ENCODE measurements around the gene SLCO2B1.

The SLCO2B1 gene

DNA sequence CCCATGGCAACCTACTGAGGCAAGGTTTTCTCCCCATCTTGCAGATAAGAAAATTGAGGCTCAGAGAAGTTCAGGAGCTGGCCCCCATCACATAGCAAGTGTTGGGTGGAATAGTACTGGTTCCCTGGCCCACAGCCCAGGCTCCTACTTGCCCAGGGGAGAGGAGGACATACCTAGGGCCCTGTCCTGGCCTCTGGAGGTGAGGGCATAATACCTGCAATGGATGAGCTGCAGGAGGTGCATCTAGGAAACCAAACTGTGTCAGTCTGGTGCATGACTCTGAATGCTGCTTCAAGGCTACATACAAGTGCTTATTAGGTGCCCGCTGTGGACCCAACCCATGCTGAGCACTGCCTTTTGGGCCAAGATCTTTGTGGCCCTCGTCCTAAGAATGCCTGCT is 49.6 kb downstream of the SLCO2B1 start:
- Mint-ChIP-seq H3K4me1 (no peaks in the 10 kb centered on the region), H3K9me3 (no peaks in the 10 kb centered on the region), H3K27me3 (peaks cover 11 to 12% of the 10 kb centered on the region in 2 donors), H3K27ac (no peak overlapping the region), H3K4me3 (no peak overlapping the region), H3K36me3 (no peaks in the 10 kb centered on the region)
- ATAC-seq (replicated peaks) (no peak), DNase-seq (no peak)

DNA sequence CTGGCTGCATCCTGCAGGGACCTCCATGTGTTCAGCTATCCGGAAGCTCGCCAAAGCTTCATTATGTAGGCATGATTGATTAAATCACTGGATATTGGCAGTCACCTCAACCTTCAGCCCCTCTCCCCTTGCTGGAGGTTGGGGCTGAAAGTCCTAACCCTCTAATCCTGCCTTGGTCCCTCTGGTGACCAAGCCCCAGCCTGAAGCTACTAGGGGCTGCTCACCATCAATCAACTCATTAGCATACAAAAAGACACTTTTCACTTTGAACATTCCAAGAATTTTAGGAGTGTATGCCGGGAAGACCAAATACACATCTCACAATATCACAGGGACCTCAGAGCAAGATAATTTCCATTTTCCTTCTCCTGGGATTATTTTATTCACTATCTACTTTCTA is 50.9 kb downstream of the SLCO2B1 start:
- Mint-ChIP-seq H3K4me1 (no peaks in the 10 kb centered on the region), H3K27ac (no peak overlapping the region), H3K36me3 (no peaks in the 10 kb centered on the region), H3K4me3 (no peak overlapping the region), H3K9me3 (no peaks in the 10 kb centered on the region), H3K27me3 (peaks cover 13 to 18% of the 10 kb centered on the region in 2 donors)
- DNase-seq (no peak), ATAC-seq (replicated peaks) (no peak)

- no peaks in the 10 kb centered on the region for H3K4me1 Mint-ChIP-seq
These were observed 51.3 kb downstream of the SLCO2B1 start for GRCh38 chr11:75202195-75202594.

DNA sequence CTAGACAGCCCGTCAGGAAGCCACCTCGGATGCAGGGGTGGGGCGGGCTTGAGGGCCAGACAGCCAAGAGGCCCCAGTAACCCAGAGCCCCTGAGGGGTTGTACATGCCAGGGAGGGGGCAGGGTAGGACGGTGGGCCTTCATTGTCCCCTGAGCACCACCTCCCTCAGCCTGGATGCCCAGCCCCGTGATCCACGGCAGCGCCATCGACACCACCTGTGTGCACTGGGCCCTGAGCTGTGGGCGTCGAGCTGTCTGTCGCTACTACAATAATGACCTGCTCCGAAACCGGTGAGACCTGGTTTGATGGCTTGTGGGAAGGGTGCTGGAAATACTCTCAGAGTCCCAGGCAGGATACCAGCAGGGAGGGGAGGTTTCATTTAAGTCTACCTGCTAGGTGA is 52.2 kb downstream of the SLCO2B1 start:
- Mint-ChIP-seq H3K27me3 (peaks cover 13 to 23% of the 10 kb centered on the region in 2 donors), H3K36me3 (no peaks in the 10 kb centered on the region), H3K9me3 (no peaks in the 10 kb centered on the region), H3K27ac (no peak overlapping the region), H3K4me1 (no peaks in the 10 kb centered on the region), H3K4me3 (no peak overlapping the region)
- DNase-seq = no peak
- no peak for ATAC-seq (replicated peaks)

More at GRCh38 chr11:75202195-75202594, 51.3 kb downstream of the SLCO2B1 start:
- H3K36me3 Mint-ChIP-seq = no peaks in the 10 kb centered on the region
- no peak overlapping the region for H3K4me3 Mint-ChIP-seq
- no peak for DNase-seq
- no peaks in the 10 kb centered on the region for H3K9me3 Mint-ChIP-seq
- ATAC-seq (replicated peaks) = no peak
- no peak overlapping the region for H3K27ac Mint-ChIP-seq
- peaks cover 13 to 22% of the 10 kb centered on the region in 2 donors for H3K27me3 Mint-ChIP-seq

DNA sequence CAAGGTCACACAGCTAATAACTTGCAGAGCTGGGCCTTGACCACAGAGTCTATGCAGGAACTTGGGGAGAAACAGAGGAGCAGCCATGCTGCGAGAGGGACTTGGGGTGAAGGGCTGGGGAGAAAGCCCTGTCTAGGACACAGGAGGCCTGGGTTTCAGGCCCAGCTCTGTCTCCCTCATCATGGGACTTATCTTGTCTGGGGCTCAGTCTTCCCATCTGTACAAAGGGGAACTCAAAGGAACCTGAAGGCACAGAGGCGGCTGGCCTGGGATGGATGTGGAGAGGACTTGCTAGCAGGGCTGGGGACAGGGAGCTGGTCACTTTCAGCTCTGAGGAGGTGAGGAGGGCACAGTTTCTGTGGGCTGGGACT is 52.7 kb downstream of the SLCO2B1 start:
- no peaks in the 10 kb centered on the region for H3K4me1 Mint-ChIP-seq
- DNase-seq (no peak), ATAC-seq (replicated peaks) (no peak)
- H3K27me3 Mint-ChIP-seq = peaks cover 13 to 23% of the 10 kb centered on the region in 2 donors
- H3K36me3 Mint-ChIP-seq = no peaks in the 10 kb centered on the region
- H3K4me3 Mint-ChIP-seq = no peak overlapping the region
- H3K27ac Mint-ChIP-seq = no peak overlapping the region
- H3K9me3 Mint-ChIP-seq = no peaks in the 10 kb centered on the region

- no peak for DNase-seq
- ATAC-seq (replicated peaks) = no peak
- H3K36me3 Mint-ChIP-seq = no peaks in the 10 kb centered on the region
- no peaks in the 10 kb centered on the region for H3K4me1 Mint-ChIP-seq
- H3K9me3 Mint-ChIP-seq = no peaks in the 10 kb centered on the region
- peaks cover 13 to 23% of the 10 kb centered on the region in 2 donors for H3K27me3 Mint-ChIP-seq
- H3K27ac Mint-ChIP-seq = no peak overlapping the region
- H3K4me3 Mint-ChIP-seq = no peak overlapping the region
These were observed 53.2 kb downstream of the SLCO2B1 start for GRCh38 chr11:75204012-75204674.

DNA sequence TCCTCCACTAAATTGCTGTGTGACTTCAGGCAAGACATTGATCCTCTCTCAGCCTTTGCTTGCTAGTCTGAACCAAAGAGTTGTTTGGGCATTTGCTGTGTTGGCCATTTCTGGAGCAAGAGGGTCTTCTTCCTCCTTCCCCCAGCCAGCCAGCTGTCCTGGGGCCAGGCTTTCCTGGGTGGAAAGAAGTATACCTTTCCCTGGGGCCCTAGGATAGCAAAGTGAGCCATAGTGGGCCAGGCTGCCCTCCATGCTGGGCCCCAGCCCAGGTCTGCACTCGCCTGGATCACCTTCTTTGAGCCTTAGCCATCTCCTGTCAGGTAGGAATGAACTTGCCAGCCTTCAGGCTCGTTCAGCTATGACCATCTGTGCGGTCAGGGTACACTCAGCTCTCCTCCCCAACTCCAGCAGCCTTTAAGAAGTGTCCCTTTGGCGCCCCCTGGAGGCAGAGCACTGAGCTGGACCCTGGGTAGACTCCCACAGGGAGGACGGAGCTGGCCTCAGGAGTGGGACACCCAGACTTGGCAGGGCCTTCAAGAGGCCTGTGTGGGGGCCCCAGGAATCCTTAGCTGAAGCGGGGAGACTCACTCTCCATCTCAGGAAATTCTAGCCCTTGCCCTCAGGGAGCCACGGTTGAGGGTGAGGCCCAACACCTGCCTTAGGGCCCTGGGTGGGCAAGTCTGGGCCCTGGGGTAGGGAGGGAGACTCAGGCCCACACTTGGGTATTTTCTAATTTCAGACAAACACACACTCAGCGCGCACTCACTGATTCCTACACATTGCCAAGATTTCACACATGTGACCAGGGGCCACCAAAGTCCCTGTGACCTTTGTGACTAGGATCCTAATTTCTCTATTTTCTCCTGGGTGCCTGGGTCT is 54.0 kb downstream of the SLCO2B1 start:
- peaks cover 13 to 23% of the 10 kb centered on the region in 2 donors for H3K27me3 Mint-ChIP-seq
- no peak overlapping the region for H3K4me3 Mint-ChIP-seq
- no peaks in the 10 kb centered on the region for H3K36me3 Mint-ChIP-seq
- no peak overlapping the region for H3K27ac Mint-ChIP-seq
- DNase-seq (peak; percentile 60), ATAC-seq (replicated peaks) (peak; percentile 94 to 99)
- no peaks in the 10 kb centered on the region for H3K9me3 Mint-ChIP-seq
- H3K4me1 Mint-ChIP-seq = no peaks in the 10 kb centered on the region

DNA sequence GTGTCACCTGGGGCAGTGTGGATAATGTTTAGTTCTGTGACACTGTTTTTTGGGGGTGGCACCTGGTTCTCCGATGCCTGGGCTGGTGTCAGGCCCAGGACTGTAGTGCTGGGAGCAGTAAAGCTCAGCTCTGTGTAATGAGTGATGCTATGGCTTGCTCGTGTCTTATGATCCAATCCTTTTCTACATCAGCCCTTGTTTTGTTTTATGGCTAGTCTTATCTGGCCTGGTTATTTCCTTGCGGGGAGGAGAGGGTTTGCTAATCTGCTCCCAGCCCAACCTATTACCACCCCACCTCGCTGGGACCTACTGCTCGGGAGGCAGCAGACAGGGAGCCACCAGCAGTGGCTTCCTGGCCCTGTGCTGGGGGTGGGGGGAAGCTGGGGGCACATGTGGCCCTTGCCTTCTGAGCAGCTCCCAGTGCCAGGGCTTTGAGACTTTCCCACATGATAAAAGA is 54.7 kb downstream of the SLCO2B1 start:
- Mint-ChIP-seq H3K27me3 (peaks cover 13 to 23% of the 10 kb centered on the region in 2 donors), H3K27ac (no peak overlapping the region), H3K36me3 (no peaks in the 10 kb centered on the region), H3K9me3 (no peaks in the 10 kb centered on the region), H3K4me3 (no peak overlapping the region), H3K4me1 (no peaks in the 10 kb centered on the region)
- no peak for DNase-seq
- no peak for ATAC-seq (replicated peaks)

DNA sequence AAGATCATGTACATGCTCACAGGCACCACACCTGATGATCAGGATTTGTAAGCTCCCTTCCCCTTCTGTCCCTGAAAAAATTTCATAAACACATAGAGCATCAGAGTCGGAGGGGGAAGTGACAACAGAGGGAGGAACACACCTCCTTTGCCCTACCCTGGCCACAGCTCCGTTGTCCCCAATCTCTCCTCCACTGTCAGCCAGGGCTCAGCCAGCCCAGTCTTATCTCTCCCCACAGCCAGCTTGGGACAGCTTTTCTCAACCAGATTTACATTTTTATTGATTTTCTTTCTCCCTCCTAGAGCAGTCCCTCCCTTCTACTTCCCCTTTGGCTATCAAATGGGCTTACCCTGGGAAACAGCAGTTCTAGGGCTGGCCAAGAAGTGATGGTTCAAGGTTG is 57.5 kb downstream of the SLCO2B1 start:
- Mint-ChIP-seq H3K4me3 (no peak overlapping the region), H3K27ac (no peak overlapping the region), H3K27me3 (peaks cover 24 to 25% of the 10 kb centered on the region in 2 donors), H3K36me3 (no peaks in the 10 kb centered on the region), H3K9me3 (peaks cover 0 to 1% of the 10 kb centered on the region in 2 donors), H3K4me1 (no peaks in the 10 kb centered on the region)
- no peak for ATAC-seq (replicated peaks)
- no peak for DNase-seq

DNA sequence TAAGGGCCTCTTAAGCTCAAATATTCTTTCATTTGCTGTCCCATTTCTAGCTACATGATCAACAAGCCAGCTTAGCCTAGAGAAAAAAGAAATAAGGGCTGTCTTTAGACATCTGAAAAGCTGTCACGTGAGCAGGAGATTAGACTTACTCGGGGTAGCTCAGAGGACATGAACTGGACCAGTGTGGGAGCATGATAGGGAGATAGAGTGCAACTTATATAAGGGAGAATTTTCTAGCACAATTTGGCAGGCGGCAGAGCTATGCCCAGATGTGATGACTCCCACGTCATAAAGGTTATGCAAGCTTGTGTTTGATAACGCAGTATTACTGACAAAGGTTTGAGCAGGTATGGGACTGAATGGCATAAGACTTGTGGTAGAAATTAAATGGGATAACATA is 61.5 kb downstream of the SLCO2B1 start:
- no peaks in the 10 kb centered on the region for H3K4me1 Mint-ChIP-seq
- H3K4me3 Mint-ChIP-seq = no peak overlapping the region
- H3K36me3 Mint-ChIP-seq = no peaks in the 10 kb centered on the region
- H3K27ac Mint-ChIP-seq = no peak overlapping the region
- peaks cover 0 to 1% of the 10 kb centered on the region in 2 donors for H3K9me3 Mint-ChIP-seq
- H3K27me3 Mint-ChIP-seq = peaks cover 26 to 30% of the 10 kb centered on the region in 2 donors
- no peak for ATAC-seq (replicated peaks)
- no peak for DNase-seq

DNA sequence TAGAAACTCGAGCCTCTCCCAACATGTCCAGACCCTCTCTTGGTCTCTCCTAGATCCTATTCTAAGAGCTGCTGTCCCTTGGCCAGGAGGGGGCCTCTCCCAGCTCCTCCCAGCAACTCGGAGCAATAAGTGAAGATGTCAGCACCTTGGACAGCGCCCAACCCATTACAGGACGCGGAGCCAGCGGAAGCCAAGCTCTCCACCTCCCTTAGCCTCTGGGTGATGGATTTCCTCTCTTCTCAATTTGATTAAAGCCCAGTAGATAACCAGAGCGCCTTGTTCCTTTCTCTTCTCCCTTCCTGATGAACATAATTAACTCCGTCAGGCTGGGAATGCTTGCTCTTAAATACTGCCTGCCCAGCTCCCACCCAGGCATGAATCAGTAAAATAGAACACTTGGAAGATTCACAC is 63.5 kb downstream of the SLCO2B1 start:
- Mint-ChIP-seq H3K27me3 (peaks cover 44 to 45% of the 10 kb centered on the region in 2 donors), H3K27ac (peak overlapping the region; percentile 33), H3K4me1 (no peaks in the 10 kb centered on the region), H3K36me3 (no peaks in the 10 kb centered on the region), H3K4me3 (no peak overlapping the region), H3K9me3 (peaks cover 0 to 1% of the 10 kb centered on the region in 2 donors)
- DNase-seq (peak; percentile 25), ATAC-seq (replicated peaks) (peak; percentile 41 to 61)

DNA sequence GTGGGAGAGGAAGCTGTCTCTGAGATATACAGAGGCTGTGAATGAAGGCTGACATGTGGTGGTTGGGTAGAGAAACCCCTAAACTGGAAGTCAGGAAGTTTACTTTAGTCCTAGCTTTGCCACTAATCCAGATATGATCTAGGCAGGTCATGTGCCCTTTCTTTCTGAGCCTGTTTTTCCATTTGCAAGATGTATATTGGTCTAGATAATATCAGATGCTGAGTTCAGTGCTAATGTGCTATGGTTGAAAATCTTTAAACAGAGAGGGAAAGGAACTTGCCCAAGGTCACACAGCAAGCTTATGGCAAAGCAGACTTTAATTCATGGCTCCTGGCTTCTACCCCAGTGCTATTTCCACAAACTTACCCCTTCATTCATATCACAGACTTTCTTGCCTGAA is 63.9 kb downstream of the SLCO2B1 start:
- H3K9me3 Mint-ChIP-seq = peaks cover 0 to 1% of the 10 kb centered on the region in 2 donors
- DNase-seq (no peak), ATAC-seq (replicated peaks) (no peak)
- H3K27ac Mint-ChIP-seq = no peak overlapping the region
- no peaks in the 10 kb centered on the region for H3K36me3 Mint-ChIP-seq
- peaks cover 44 to 49% of the 10 kb centered on the region in 2 donors for H3K27me3 Mint-ChIP-seq
- no peak overlapping the region for H3K4me3 Mint-ChIP-seq
- no peaks in the 10 kb centered on the region for H3K4me1 Mint-ChIP-seq

- ATAC-seq (replicated peaks) (no peak), DNase-seq (no peak)
- Mint-ChIP-seq H3K4me1 (no peaks in the 10 kb centered on the region), H3K27me3 (peaks cover 27 to 39% of the 10 kb centered on the region in 2 donors), H3K36me3 (no peaks in the 10 kb centered on the region), H3K4me3 (no peak overlapping the region), H3K9me3 (no peaks in the 10 kb centered on the region), H3K27ac (no peak overlapping the region)
These were observed 69.0 kb downstream of the SLCO2B1 start for GRCh38 chr11:75219869-75220268.

DNA sequence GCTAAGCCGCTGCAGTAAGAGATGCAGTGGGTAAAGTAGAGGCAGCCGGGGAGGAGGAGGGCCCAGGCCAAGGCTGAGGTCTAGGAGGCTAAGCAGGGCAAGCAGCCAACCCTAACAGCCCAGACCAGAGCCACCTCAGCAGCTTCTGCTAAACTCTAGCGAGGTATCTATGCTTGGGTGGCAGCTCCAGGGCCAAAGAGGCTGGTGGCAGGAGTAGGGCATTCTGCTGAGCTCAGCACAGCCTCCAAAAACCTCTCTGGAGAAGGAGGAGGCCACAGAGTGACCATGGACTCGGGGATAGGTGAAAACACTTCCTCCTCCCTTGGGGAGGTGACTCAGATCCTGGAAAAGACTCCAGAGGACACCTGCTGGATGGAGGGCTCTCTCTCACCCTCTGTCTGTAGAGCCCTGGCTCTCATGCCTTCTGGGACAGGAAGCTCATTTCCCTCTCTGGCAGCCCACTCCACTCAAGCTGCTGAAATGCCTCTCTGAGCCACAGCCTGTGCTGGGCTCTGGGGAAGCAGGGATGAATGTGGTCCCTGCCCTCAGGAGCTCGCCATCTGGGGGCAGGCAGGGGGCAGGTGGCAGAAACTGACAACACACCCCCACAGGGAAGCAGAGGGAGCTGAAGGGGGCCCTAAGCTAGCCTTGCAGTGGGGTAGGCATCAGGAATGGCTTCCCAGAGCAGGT is 73.2 kb downstream of the SLCO2B1 start:
- H3K27me3 Mint-ChIP-seq = peaks cover 18 to 28% of the 10 kb centered on the region in 2 donors
- no peaks in the 10 kb centered on the region for H3K4me1 Mint-ChIP-seq
- ATAC-seq (replicated peaks) (no peak), DNase-seq (no peak)
- no peak overlapping the region for H3K27ac Mint-ChIP-seq
- no peak overlapping the region for H3K4me3 Mint-ChIP-seq
- no peaks in the 10 kb centered on the region for H3K9me3 Mint-ChIP-seq
- H3K36me3 Mint-ChIP-seq = no peaks in the 10 kb centered on the region
